Measurements from ENCODE around the gene ZNF160.

- TF ChIP-seq CTCF (IDR thresholded peaks at IDR 0.05), result no peak
- no peak for TF ChIP-seq EP300 (IDR thresholded peaks at IDR 0.05)
- 0 out of 2 replicates have a peak, but pooled peaks have one; percentile 8 for TF ChIP-seq POLR2A (IDR thresholded peaks at IDR 0.05; ENCODE audit: low read length)
- no peak for TF ChIP-seq ZFP36 (IDR thresholded peaks at IDR 0.05; ENCODE audit: borderline replicate concordance, partially characterized antibody)
- no peak for TF ChIP-seq SMC3 (IDR thresholded peaks at IDR 0.05)
- no peak for TF ChIP-seq BHLHE40 (IDR thresholded peaks at IDR 0.05; ENCODE audit: low read depth, low read length)
- TF ChIP-seq CEBPB (IDR thresholded peaks at IDR 0.05), result no peak
- TF ChIP-seq BCL3 (IDR thresholded peaks at IDR 0.05), result no peak
- TF ChIP-seq, protein P1, sequence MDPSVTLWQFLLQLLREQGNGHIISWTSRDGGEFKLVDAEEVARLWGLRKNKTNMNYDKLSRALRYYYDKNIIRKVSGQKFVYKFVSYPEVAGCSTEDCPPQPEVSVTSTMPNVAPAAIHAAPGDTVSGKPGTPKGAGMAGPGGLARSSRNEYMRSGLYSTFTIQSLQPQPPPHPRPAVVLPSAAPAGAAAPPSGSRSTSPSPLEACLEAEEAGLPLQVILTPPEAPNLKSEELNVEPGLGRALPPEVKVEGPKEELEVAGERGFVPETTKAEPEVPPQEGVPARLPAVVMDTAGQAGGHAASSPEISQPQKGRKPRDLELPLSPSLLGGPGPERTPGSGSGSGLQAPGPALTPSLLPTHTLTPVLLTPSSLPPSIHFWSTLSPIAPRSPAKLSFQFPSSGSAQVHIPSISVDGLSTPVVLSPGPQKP (IDR thresholded peaks at IDR 0.05; ENCODE audit: low read depth, low read length), result no peak
- TF ChIP-seq RCOR1 (IDR thresholded peaks at IDR 0.05; ENCODE audit: low read depth, low read length), result no peak
- TF ChIP-seq CBX8 (IDR thresholded peaks at IDR 0.05), result no peak
- TF ChIP-seq ZNF302 (CRISPR knock-in tag; IDR thresholded peaks at IDR 0.05), result no peak
- TF ChIP-seq, protein P2, sequence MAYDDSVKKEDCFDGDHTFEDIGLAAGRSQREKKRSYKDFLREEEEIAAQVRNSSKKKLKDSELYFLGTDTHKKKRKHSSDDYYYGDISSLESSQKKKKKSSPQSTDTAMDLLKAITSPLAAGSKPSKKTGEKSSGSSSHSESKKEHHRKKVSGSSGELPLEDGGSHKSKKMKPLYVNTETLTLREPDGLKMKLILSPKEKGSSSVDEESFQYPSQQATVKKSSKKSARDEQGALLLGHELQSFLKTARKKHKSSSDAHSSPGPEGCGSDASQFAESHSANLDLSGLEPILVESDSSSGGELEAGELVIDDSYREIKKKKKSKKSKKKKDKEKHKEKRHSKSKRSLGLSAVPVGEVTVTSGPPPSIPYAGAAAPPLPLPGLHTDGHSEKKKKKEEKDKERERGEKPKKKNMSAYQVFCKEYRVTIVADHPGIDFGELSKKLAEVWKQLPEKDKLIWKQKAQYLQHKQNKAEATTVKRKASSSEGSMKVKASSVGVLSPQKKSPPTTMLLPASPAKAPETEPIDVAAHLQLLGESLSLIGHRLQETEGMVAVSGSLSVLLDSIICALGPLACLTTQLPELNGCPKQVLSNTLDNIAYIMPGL (CRISPR knock-in tag; IDR thresholded peaks at IDR 0.05; ENCODE audit: borderline replicate concordance), result no peak
Observed at GRCh38 chr19:53041366-53041765, 61.9 kb downstream of the ZNF160 start.
